Measurements from ENCODE around the gene NDUFAF5. TPM values are rescaled to one million over a fixed set of nuclear protein-coding genes. Genes with fewer than 3 reads are reported as not detected.
"Not testable (repeated sequence)": the region's sequence is repeated elsewhere in the genome, so short reads cannot be mapped to it uniquely, and the experiment has no call there.

Gene NDUFAF5
- 24.9 TPM for total RNA-seq
- 42.8 TPM for polyA plus RNA-seq
- long read RNA-seq, donor 1, partial matches to known transcripts = 0 of 1 reads
- long read RNA-seq, donor 1, other reads (novel, unspliced or antisense) = 0 of 1 reads
- long read RNA-seq, donor 2, full-length matches to known transcripts = 2 of 2 reads
- long read RNA-seq, donor 2, partial matches to known transcripts = 0 of 2 reads
- long read RNA-seq, donor 2, other reads (novel, unspliced or antisense) = 0 of 2 reads
- long read RNA-seq, donor 3, partial matches to known transcripts = 0 of 4 reads
- long read RNA-seq, donor 3, other reads (novel, unspliced or antisense) = 0 of 4 reads
- long read RNA-seq, donor 4, full-length matches to known transcripts = 4 of 4 reads
- long read RNA-seq, donor 4, partial matches to known transcripts = 0 of 4 reads
- long read RNA-seq, donor 4, other reads (novel, unspliced or antisense) = 0 of 4 reads
- long read RNA-seq, donor 5, full-length matches to known transcripts = 3 of 3 reads
- long read RNA-seq, donor 5, partial matches to known transcripts = 0 of 3 reads
- long read RNA-seq, donor 5, other reads (novel, unspliced or antisense) = 0 of 3 reads
- long read RNA-seq, donor 6, full-length matches to known transcripts = 2 of 2 reads
- long read RNA-seq, donor 6, partial matches to known transcripts = 0 of 2 reads
- long read RNA-seq, donor 6, other reads (novel, unspliced or antisense) = 0 of 2 reads
- long read RNA-seq, donor 7, full-length matches to known transcripts = 4 of 4 reads
- long read RNA-seq, donor 7, partial matches to known transcripts = 0 of 4 reads
- long read RNA-seq, donor 7, other reads (novel, unspliced or antisense) = 0 of 4 reads
- long read RNA-seq, donor 8, partial matches to known transcripts = 0 of 2 reads
- long read RNA-seq, donor 8, other reads (novel, unspliced or antisense) = 0 of 2 reads
- long read RNA-seq, donor 9, full-length matches to known transcripts = 3 of 3 reads
- long read RNA-seq, donor 9, partial matches to known transcripts = 0 of 3 reads
- long read RNA-seq, donor 9, other reads (novel, unspliced or antisense) = 0 of 3 reads
- long read RNA-seq, donor 10, partial matches to known transcripts = 0 of 2 reads
- long read RNA-seq, donor 10, other reads (novel, unspliced or antisense) = 0 of 2 reads

DNA sequence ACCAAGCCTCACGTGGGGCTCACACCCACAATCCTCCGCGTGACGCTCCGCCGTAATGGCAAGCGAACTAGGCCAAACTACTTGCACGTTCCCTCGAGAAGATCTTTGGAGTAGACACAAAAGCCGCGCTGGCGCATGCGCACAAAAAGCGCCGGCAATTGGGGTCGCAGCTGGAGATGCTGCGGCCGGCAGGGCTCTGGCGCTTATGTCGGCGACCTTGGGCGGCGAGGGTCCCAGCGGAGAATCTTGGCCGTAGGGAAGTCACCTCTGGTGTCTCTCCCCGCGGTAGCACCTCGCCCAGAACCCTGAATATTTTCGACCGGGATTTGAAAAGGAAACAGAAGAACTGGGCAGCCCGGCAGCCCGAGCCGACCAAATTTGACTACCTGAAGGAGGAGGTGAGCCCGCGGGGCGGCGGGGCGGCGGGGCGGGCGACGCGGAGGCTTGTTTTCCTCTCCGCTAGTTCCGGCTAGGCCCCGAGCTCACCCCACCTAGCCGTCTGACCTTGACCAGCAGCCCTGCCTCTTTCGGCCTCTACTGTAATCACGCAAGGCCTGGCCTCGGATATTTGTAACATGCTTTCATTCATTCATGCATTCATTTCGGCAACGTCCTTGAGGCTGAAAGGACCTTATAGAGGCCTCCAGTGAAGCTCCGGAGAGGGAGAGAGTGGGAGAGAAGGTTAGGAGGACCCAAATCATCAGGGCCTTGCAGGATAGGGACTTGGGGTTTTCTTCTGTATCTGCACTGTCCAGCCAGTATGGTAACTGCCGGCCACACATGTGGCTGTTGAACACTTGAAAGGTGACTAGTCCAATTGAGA is at the start of gene NDUFAF5, which contains the start of gene ESF1:
TSS of gene NDUFAF5 (plus strand) at position 136 of the 823 bp plus-strand sequence. CDS start at position 177, 41 bp downstream.
TSS of gene ESF1 (minus strand) at position 27 of the 823 bp plus-strand sequence. CDS start 1,779 bp downstream, outside the sequence.
- Histone ChIP-seq H3K36me3 (ENCODE audit: control insufficient read depth in 2 of 2, insufficient read depth in 2 of 2, low read length in 1 of 2) (peaks cover 12 to 38% of the 10 kb centered on the region in 2 donors), H3K27ac (ENCODE audit: low read depth in 1 of 2, low read length in 1 of 2) (peak within 1 kb of the TSS; percentile 80 to 85), H3K4me3 (ENCODE audit: low read length in 2 of 2) (peak within 1 kb of the TSS; percentile 70 to 78), H3K9me3 (ENCODE audit: control insufficient read depth in 2 of 2, insufficient read depth in 1 of 2, low read length in 1 of 2) (peaks cover 0 to 6% of the 10 kb centered on the region in 2 donors), H3K27me3 (ENCODE audit: control insufficient read depth in 2 of 2, insufficient read depth in 1 of 2, low read length in 1 of 2) (no peaks in the 10 kb centered on the region), H3K4me1 (ENCODE audit: control insufficient read depth in 2 of 2, insufficient read depth in 2 of 2, low read length in 2 of 2) (peaks cover 14 to 19% of the 10 kb centered on the region in 2 donors)
- WGBS = under 1% methylated on average over 54 of the region's 54 CpGs
- peak; percentile 88 to 98 (median 96) for DNase-seq (ENCODE audit: low read depth in 6 of 9, low spot score in 9 of 9)

DNA sequence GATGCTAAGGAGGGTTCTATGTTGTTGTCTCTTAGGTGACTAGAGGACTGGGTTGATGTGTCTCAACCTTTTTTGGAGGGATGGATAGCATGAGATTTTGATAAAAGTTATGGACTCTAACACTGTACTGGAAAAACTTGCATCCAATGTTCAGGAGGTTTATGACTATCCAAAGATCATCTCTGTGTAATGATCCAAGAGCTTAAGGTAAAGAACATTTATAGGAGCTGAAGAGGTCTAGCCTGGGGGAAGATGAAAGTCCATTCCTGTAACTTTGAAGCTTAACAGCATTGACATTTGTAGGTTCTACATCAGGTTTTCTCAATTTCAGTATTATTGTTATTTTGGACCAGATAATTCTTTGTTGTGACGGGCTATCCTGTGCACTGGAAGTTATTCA is 49.0 kb upstream of the NDUFAF5 start:
- Histone ChIP-seq H3K4me3 (ENCODE audit: low read length in 2 of 2) (no peak overlapping the region), H3K4me1 (ENCODE audit: control insufficient read depth in 2 of 2, insufficient read depth in 2 of 2, low read length in 2 of 2) (no peaks in the 10 kb centered on the region), H3K27ac (ENCODE audit: low read depth in 1 of 2, low read length in 1 of 2) (no peak overlapping the region), H3K36me3 (ENCODE audit: control insufficient read depth in 2 of 2, insufficient read depth in 2 of 2, low read length in 1 of 2) (peaks cover 15 to 30% of the 10 kb centered on the region in 2 donors), H3K27me3 (ENCODE audit: control insufficient read depth in 2 of 2, insufficient read depth in 1 of 2, low read length in 1 of 2) (no peaks in the 10 kb centered on the region), H3K9me3 (ENCODE audit: control insufficient read depth in 2 of 2, insufficient read depth in 1 of 2, low read length in 1 of 2) (peaks cover 0 to 4% of the 10 kb centered on the region in 2 donors)
- WGBS = 97% methylated on average over 1 of the region's 1 CpG
- DNase-seq (ENCODE audit: low read depth in 6 of 9, low spot score in 9 of 9) = no peak

DNA sequence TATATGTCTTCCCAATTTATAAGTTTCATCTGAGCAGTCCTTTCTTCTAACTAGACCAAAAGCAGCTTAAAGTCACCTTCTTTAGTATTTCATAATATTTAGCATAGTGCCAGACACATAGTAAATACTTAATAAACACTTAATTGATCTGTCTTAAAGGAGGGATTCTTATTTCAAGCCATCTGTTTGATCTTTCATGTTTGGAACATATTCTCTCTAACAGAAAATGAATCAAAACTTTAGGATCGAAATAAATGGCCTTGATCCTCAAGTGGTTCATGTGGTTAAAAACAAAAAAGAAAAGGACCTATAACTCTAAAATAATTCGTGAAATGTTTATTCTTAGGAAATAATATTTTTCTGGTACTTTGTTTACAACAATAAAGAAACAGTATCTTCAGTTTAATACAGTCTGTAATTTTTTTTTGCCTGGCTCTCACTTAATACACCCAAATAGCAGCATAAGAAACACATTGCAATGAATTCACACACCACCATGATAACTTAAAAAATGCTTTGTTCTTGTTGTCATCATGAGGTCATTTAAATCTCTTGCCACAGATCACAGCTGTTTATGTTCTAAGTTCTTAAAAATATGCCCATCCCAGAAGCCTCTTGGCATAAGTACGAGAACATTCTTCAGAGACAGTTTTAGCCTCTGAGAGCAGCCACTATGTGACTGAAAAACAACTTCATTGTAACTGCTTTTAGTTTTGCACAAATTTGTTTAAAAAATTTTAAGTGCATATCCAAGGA is 48.2 kb upstream of the NDUFAF5 start:
- peaks cover 0 to 4% of the 10 kb centered on the region in 2 donors for H3K9me3 ChIP-seq (ENCODE audit: control insufficient read depth in 2 of 2, insufficient read depth in 1 of 2, low read length in 1 of 2)
- no peaks in the 10 kb centered on the region for H3K4me1 ChIP-seq (ENCODE audit: control insufficient read depth in 2 of 2, insufficient read depth in 2 of 2, low read length in 2 of 2)
- H3K36me3 ChIP-seq (ENCODE audit: control insufficient read depth in 2 of 2, insufficient read depth in 2 of 2, low read length in 1 of 2) = peaks cover 18 to 32% of the 10 kb centered on the region in 2 donors
- no peak overlapping the region for H3K27ac ChIP-seq (ENCODE audit: low read depth in 1 of 2, low read length in 1 of 2)
- no peak overlapping the region for H3K4me3 ChIP-seq (ENCODE audit: low read length in 2 of 2)
- no peak for DNase-seq (ENCODE audit: low read depth in 6 of 9, low spot score in 9 of 9)
- no peaks in the 10 kb centered on the region for H3K27me3 ChIP-seq (ENCODE audit: control insufficient read depth in 2 of 2, insufficient read depth in 1 of 2, low read length in 1 of 2)
- WGBS = 92% methylated on average over 3 of the region's 3 CpGs

DNA sequence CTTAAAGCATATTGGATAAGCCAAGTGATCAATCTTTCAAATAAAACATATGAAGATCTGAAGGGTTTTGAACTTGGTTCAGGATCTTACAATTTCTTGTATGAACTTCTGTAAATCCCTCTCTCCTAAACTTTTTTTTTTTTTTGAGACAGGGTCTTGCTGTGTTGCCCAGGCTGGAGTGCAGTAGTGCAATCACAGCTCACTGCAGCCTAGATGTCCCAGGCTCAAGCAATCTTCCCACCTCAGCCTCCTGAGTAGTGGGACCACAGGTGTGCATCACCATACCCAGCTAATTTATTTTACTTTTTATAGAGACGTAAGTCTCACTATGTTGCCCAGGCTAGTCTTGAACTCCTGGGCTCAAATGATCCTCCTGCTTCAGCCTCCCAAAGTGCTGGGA is 46.6 kb upstream of the NDUFAF5 start:
- H3K9me3 ChIP-seq (ENCODE audit: control insufficient read depth in 2 of 2, insufficient read depth in 1 of 2, low read length in 1 of 2); H3K27me3 ChIP-seq (ENCODE audit: control insufficient read depth in 2 of 2, insufficient read depth in 1 of 2, low read length in 1 of 2); DNase-seq (ENCODE audit: low read depth in 6 of 9, low spot score in 9 of 9); H3K4me3 ChIP-seq (ENCODE audit: low read length in 2 of 2); H3K4me1 ChIP-seq (ENCODE audit: control insufficient read depth in 2 of 2, insufficient read depth in 2 of 2, low read length in 2 of 2); H3K27ac ChIP-seq (ENCODE audit: low read depth in 1 of 2, low read length in 1 of 2): not testable (repeated sequence)
- peaks cover 8 to 19% of the 10 kb centered on the region in 2 donors for H3K36me3 ChIP-seq (ENCODE audit: control insufficient read depth in 2 of 2, insufficient read depth in 2 of 2, low read length in 1 of 2)
- 100% methylated on average over 1 of the region's 1 CpG for whole genome bisulfite sequencing

DNA sequence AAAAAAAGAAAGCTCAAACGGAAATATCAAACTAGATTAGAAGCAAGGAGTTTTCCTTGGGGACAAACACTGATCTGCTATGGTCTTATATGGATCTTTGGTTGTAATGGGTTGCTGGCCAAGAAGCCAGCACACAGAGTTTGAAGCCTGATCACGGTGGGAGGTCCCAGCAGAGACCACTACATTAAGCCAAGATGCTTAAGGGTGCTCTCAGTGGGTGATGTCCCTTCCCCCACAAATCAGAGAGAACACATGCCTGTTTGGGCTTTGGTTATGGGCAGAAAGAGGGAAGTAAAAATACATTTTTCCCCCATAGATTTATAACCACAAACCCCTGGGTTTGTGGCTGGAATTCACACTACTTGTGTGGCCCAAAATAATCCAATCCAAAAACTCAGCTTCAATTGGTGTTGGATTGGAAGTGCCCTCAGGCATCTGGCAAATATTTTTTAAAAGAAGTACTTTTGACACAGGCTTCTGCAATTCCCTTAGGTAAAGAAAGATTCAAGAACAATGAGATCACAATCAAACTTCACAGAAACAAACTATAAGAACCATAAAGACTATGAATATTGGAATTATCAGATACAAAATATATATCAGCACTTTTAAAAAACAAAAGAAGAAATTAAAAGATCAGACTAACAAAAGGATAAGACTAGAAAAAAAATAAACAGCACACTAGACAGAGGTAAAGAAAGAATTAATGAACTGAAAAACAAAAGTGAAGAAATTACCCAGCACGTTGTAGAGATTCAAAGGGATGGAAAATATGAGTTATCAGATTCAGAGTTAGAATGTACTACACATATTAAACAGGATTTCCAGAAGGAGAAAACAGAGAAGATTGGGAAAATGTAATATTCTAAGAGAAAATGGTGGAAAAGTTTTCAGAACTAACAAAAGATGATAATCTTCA is 44.8 kb upstream of the NDUFAF5 start:
- Histone ChIP-seq H3K4me1 (ENCODE audit: control insufficient read depth in 2 of 2, insufficient read depth in 2 of 2, low read length in 2 of 2) (no peaks in the 10 kb centered on the region), H3K27me3 (ENCODE audit: control insufficient read depth in 2 of 2, insufficient read depth in 1 of 2, low read length in 1 of 2) (no peaks in the 10 kb centered on the region), H3K36me3 (ENCODE audit: control insufficient read depth in 2 of 2, insufficient read depth in 2 of 2, low read length in 1 of 2) (peaks cover 8 to 14% of the 10 kb centered on the region in 2 donors), H3K9me3 (ENCODE audit: control insufficient read depth in 2 of 2, insufficient read depth in 1 of 2, low read length in 1 of 2) (peaks cover 0 to 4% of the 10 kb centered on the region in 2 donors), H3K4me3 (ENCODE audit: low read length in 2 of 2) (no peak overlapping the region), H3K27ac (ENCODE audit: low read depth in 1 of 2, low read length in 1 of 2) (no peak overlapping the region)
- 82% methylated on average over 3 of the region's 3 CpGs for WGBS
- no peak for DNase-seq (ENCODE audit: low read depth in 6 of 9, low spot score in 9 of 9)

DNA sequence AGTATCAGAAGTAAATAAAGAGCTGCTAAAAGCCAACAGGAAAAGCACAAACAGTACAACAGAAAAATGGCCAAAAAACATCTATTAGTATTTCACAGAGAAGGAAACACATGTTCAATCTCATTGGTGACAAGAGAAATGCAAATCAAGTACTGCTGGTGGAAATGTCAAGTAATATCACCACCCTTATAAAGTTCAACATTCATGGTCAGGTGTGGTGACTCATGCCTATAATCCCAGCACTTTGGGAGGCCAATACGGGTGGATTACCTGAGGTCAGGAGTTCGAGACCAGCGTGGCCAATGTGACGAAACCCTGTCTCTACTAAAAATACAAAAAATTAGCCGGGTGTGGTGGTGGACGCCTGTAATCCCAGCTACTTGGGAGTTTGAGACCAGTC is 42.9 kb upstream of the NDUFAF5 start:
- WGBS = 88% methylated on average over 6 of the region's 6 CpGs

GRCh38 chr20:13744352-13744751 is 40.5 kb upstream of the NDUFAF5 start:
- peaks cover 8 to 17% of the 10 kb centered on the region in 2 donors for H3K36me3 ChIP-seq (ENCODE audit: control insufficient read depth in 2 of 2, insufficient read depth in 2 of 2, low read length in 1 of 2)

More for the DNA sequence above, 42.9 kb upstream of the NDUFAF5 start:
- Histone ChIP-seq H3K4me3 (ENCODE audit: low read length in 2 of 2) (no peak overlapping the region), H3K9me3 (ENCODE audit: control insufficient read depth in 2 of 2, insufficient read depth in 1 of 2, low read length in 1 of 2) (peaks cover 0 to 4% of the 10 kb centered on the region in 2 donors), H3K27me3 (ENCODE audit: control insufficient read depth in 2 of 2, insufficient read depth in 1 of 2, low read length in 1 of 2) (no peaks in the 10 kb centered on the region), H3K36me3 (ENCODE audit: control insufficient read depth in 2 of 2, insufficient read depth in 2 of 2, low read length in 1 of 2) (peaks cover 8 to 14% of the 10 kb centered on the region in 2 donors), H3K4me1 (ENCODE audit: control insufficient read depth in 2 of 2, insufficient read depth in 2 of 2, low read length in 2 of 2) (no peaks in the 10 kb centered on the region), H3K27ac (ENCODE audit: low read depth in 1 of 2, low read length in 1 of 2) (no peak overlapping the region)
- no peak for DNase-seq (ENCODE audit: low read depth in 6 of 9, low spot score in 9 of 9)

More at GRCh38 chr20:13744352-13744751, 40.5 kb upstream of the NDUFAF5 start:
- Histone ChIP-seq H3K4me3 (ENCODE audit: low read length in 2 of 2) (no peak overlapping the region), H3K9me3 (ENCODE audit: control insufficient read depth in 2 of 2, insufficient read depth in 1 of 2, low read length in 1 of 2) (peaks cover 0 to 4% of the 10 kb centered on the region in 2 donors), H3K4me1 (ENCODE audit: control insufficient read depth in 2 of 2, insufficient read depth in 2 of 2, low read length in 2 of 2) (no peaks in the 10 kb centered on the region), H3K27ac (ENCODE audit: low read depth in 1 of 2, low read length in 1 of 2) (no peak overlapping the region), H3K27me3 (ENCODE audit: control insufficient read depth in 2 of 2, insufficient read depth in 1 of 2, low read length in 1 of 2) (no peaks in the 10 kb centered on the region)
- DNase-seq (ENCODE audit: low read depth in 6 of 9, low spot score in 9 of 9) = no peak
- 98% methylated on average over 1 of the region's 1 CpG for WGBS

All from thymus (tissue), 14 donors.